ENCODE results near the gene TMEM212. TPM values are rescaled to one million over a fixed set of nuclear protein-coding genes. Genes with fewer than 3 reads are reported as not detected.

The TMEM212 gene
- total and polyA plus RNA-seq, 2 of the 13 experiments (the other 11 are each of a cell fraction or from before 2014, with no cell fraction given), result not detected

GRCh38 chr3:171809861-171810628 lies 33.1 kb upstream of the TMEM212 start, which contains the start of gene PLD1 (continued):
- TF ChIP-seq HINFP (CRISPR knock-in tag; IDR thresholded peaks at IDR 0.05; ENCODE audit: low read depth) (no peak; the same call in 1 of the 2 replicates), NBN (conservative IDR thresholded peaks at IDR 0.05) (no peak), HNF1A (IDR thresholded peaks at IDR 0.05; ENCODE audit: low read depth) (no peak), HNF1A (CRISPR knock-in tag; IDR thresholded peaks at IDR 0.05; ENCODE audit: borderline replicate concordance) (peak; percentile 41), REPIN1 (CRISPR knock-in tag; IDR thresholded peaks at IDR 0.05; ENCODE audit: borderline replicate concordance, low read depth) (no peak; the same call in 1 of the 2 replicates), ETV6 (CRISPR knock-in tag; conservative IDR thresholded peaks at IDR 0.05) (no peak), MAFG (CRISPR knock-in tag; IDR thresholded peaks at IDR 0.05) (no peak), SMYD3 (CRISPR knock-in tag; IDR thresholded peaks at IDR 0.05) (0 out of 2 replicates have a peak, but pooled peaks have one; percentile 82), EHMT2 (IDR thresholded peaks at IDR 0.05; ENCODE audit: borderline replicate concordance, low read depth, low read length) (no peak), ZNF17 (CRISPR knock-in tag; IDR thresholded peaks at IDR 0.05) (no peak; the same call in 1 of the 2 replicates), TRIM22 (IDR thresholded peaks at IDR 0.05) (no peak), LCORL (IDR thresholded peaks at IDR 0.05) (no peak), LCORL (CRISPR knock-in tag; IDR thresholded peaks at IDR 0.05) (peak; percentile 60), FOXJ3 (CRISPR knock-in tag; IDR thresholded peaks at IDR 0.05; ENCODE audit: borderline replicate concordance) (no peak), PRMT3 (CRISPR knock-in tag; IDR thresholded peaks at IDR 0.05; ENCODE audit: borderline replicate concordance, low read depth) (peak; percentile 78; the same call in 1 of the 2 replicates), KLF9 (CRISPR knock-in tag; IDR thresholded peaks at IDR 0.05; ENCODE audit: low read depth) (no peak), THAP9 (CRISPR knock-in tag; IDR thresholded peaks at IDR 0.05; ENCODE audit: borderline replicate concordance) (peak; percentile 86; the same call in 1 of the 2 replicates)

All from HepG2 (cell line).